HEK293 (cell line): Measurements from ENCODE around the gene FGFRL1.

Source experiments
- CTCF ChIA-PET: fragments of 350-600 bp; formaldehyde crosslinking; extraction: SDS; loops from one replicate; lab custom pipeline; 2021; ENCODE audit warnings: antibody characterized with exemption; lab: Yijun Ruan, JAX
- POLR2A ChIA-PET: fragments of 300-600 bp; formaldehyde crosslinking; extraction: SDS; loops from one replicate; lab custom pipeline; 2020; ENCODE audit warnings: antibody characterized with exemption, inconsistent platforms; lab: Yijun Ruan, JAX
- H3K27ac ChIP-seq: fragments of 200-500 bp; sonication (Bioruptor generic); 2 replicates; pipeline ENCODE4 v1.5.1; 2014; ENCODE audit warnings: low read depth, low read length, control low read depth, inconsistent platforms; ENCODE audit errors: extremely low read depth
- H3K36me3 ChIP-seq, 2 experiments: fragments of 200-500 bp in 1 of 2; sonication (Bioruptor generic) in 1 of 2; 1 replicate in 1 of 2; 2 replicates in 1 of 2; pipeline ENCODE4 v1.5.1; 2014 to 2017; ENCODE audit warnings: inconsistent platforms in 2 of 2, low read length in 2 of 2; ENCODE audit not compliant: control insufficient read depth in 2 of 2, insufficient read depth in 1 of 2
- H3K4me1 ChIP-seq: fragments of 200-500 bp; sonication (Bioruptor generic); 2 replicates; pipeline ENCODE4 v1.5.1; 2014; ENCODE audit warnings: mild to moderate bottlenecking, low read length, inconsistent platforms; ENCODE audit not compliant: control insufficient read depth, insufficient read depth
- H3K4me3 ChIP-seq: 2 replicates; pipeline ENCODE4 v1.5.1; 2011; ENCODE audit warnings: low read depth, mild to moderate bottlenecking, control low read depth, low read length, moderate library complexity
- H3K9me3 ChIP-seq: fragments of 200-500 bp; sonication (Bioruptor generic); 2 replicates; pipeline ENCODE4 v1.5.1; 2014; ENCODE audit warnings: low read depth, low read length, inconsistent platforms; ENCODE audit not compliant: control insufficient read depth, insufficient read depth
- FEZF1 ChIP-seq: fragments of 450-650 bp; formaldehyde crosslinking; IDR thresholded peaks from 2 replicates; pipeline ENCODE4 v1.5.1; 2016; ENCODE audit warnings: missing biosample characterization, missing genetic modification characterization
- GFI1B ChIP-seq: fragments of 450-650 bp; formaldehyde crosslinking; IDR thresholded peaks from 2 replicates; pipeline ENCODE4 v1.5.1; 2016; ENCODE audit warnings: missing biosample characterization, missing genetic modification characterization
- HOXC10 ChIP-seq: sonication (generic); formaldehyde crosslinking; IDR thresholded peaks from 2 replicates; pipeline ENCODE4 v1.8.1; 2023; ENCODE audit warnings: mild to moderate bottlenecking, missing genetic modification reagents
- KLF8 ChIP-seq: fragments of 450-650 bp; formaldehyde crosslinking; IDR thresholded peaks from 2 replicates; pipeline ENCODE4 v1.5.1; 2016; ENCODE audit warnings: missing biosample characterization, missing genetic modification characterization
- PRDM1 ChIP-seq: fragments of 450-650 bp; formaldehyde crosslinking; IDR thresholded peaks from 2 replicates; pipeline ENCODE4; 2016; ENCODE audit warnings: missing biosample characterization, missing genetic modification characterization
- RBAK ChIP-seq: fragments of 450-650 bp; formaldehyde crosslinking; IDR thresholded peaks from 2 replicates; pipeline ENCODE4 v1.5.1; 2016; ENCODE audit warnings: missing biosample characterization, missing genetic modification characterization
- ZBTB21 ChIP-seq: fragments of 450-650 bp; formaldehyde crosslinking; IDR thresholded peaks from 2 replicates; pipeline ENCODE4 v1.5.1; 2017; ENCODE audit warnings: missing biosample characterization, missing genetic modification characterization
- ZFP37 ChIP-seq: fragments of 450-650 bp; formaldehyde crosslinking; IDR thresholded peaks from 2 replicates; pipeline ENCODE4 v1.5.1; 2016; ENCODE audit warnings: missing biosample characterization, missing genetic modification characterization
- ZNF169 ChIP-seq: fragments of 450-650 bp; formaldehyde crosslinking; IDR thresholded peaks from 2 replicates; pipeline ENCODE4 v1.5.1; 2016; ENCODE audit warnings: missing biosample characterization, missing genetic modification characterization
- ZNF2 ChIP-seq: fragments of 450-650 bp; formaldehyde crosslinking; IDR thresholded peaks from 2 replicates; pipeline ENCODE4 v1.5.1; 2016; ENCODE audit warnings: missing biosample characterization, missing genetic modification characterization
- ZNF248 ChIP-seq: fragments of 450-650 bp; formaldehyde crosslinking; IDR thresholded peaks from 2 replicates; pipeline ENCODE4 v1.5.1; 2017; ENCODE audit warnings: missing biosample characterization, missing genetic modification characterization
- ZNF292 ChIP-seq: fragments of 450-650 bp; formaldehyde crosslinking; IDR thresholded peaks from 2 replicates; pipeline ENCODE4 v1.5.1; 2016; ENCODE audit warnings: low read depth, missing biosample characterization, missing genetic modification characterization, borderline replicate concordance
- ZNF394 ChIP-seq: fragments of 450-650 bp; formaldehyde crosslinking; IDR thresholded peaks from 2 replicates; pipeline ENCODE4 v1.5.1; 2016; ENCODE audit warnings: missing biosample characterization, missing genetic modification characterization, mild to moderate bottlenecking, moderate library complexity, borderline replicate concordance
- ZNF560 ChIP-seq: fragments of 450-650 bp; formaldehyde crosslinking; IDR thresholded peaks from 2 replicates; pipeline ENCODE4 v1.5.1; 2017; ENCODE audit warnings: missing biosample characterization, missing genetic modification characterization, borderline replicate concordance
- ZNF660 ChIP-seq: fragments of 450-650 bp; IDR thresholded peaks from 2 replicates; pipeline ENCODE4 v1.5.1; 2018; ENCODE audit warnings: missing biosample characterization, mild to moderate bottlenecking, missing genetic modification characterization
- ZNF677 ChIP-seq: fragments of 450-650 bp; IDR thresholded peaks from 2 replicates; pipeline ENCODE4 v1.5.0; 2018; ENCODE audit warnings: missing biosample characterization, mild to moderate bottlenecking, missing genetic modification characterization, moderate library complexity
- ZNF707 ChIP-seq: fragments of 450-650 bp; formaldehyde crosslinking; IDR thresholded peaks from 2 replicates; pipeline ENCODE4 v1.5.1; 2016; ENCODE audit warnings: missing biosample characterization, missing genetic modification characterization
- ZNF777 ChIP-seq: fragments of 450-650 bp; formaldehyde crosslinking; IDR thresholded peaks from 2 replicates; pipeline ENCODE4 v1.5.1; 2017; ENCODE audit warnings: missing biosample characterization, missing genetic modification characterization, borderline replicate concordance
- ZNF785 ChIP-seq: fragments of 450-650 bp; formaldehyde crosslinking; IDR thresholded peaks from 2 replicates; pipeline ENCODE4 v1.5.1; 2016; ENCODE audit warnings: missing biosample characterization, missing genetic modification characterization
- ZNF791 ChIP-seq: fragments of 450-650 bp; formaldehyde crosslinking; IDR thresholded peaks from 2 replicates; pipeline ENCODE4 v1.5.1; 2016; ENCODE audit warnings: missing biosample characterization, missing genetic modification characterization
- TF ChIP-seq, protein P1 (sequence below): fragments of 450-650 bp; formaldehyde crosslinking; IDR thresholded peaks from 2 replicates; pipeline ENCODE4 v1.5.1; 2017; ENCODE audit warnings: missing biosample characterization, missing genetic modification characterization
- TF ChIP-seq, protein P2 (sequence below): fragments of 450-650 bp; formaldehyde crosslinking; IDR thresholded peaks from 2 replicates; pipeline ENCODE4 v1.5.1; 2016; ENCODE audit warnings: missing biosample characterization, missing genetic modification characterization
- TF ChIP-seq, protein P3 (sequence below): IDR thresholded peaks from 2 replicates; pipeline ENCODE4 v1.6.1; 2011; ENCODE audit warnings: mild to moderate bottlenecking, low read depth, low read length, borderline replicate concordance
- TF ChIP-seq, protein P4 (sequence below): fragments of 450-650 bp; formaldehyde crosslinking; IDR thresholded peaks from 2 replicates; pipeline ENCODE4 v1.5.1; 2016; ENCODE audit warnings: missing biosample characterization, missing genetic modification characterization
- TF ChIP-seq, protein P5 (sequence below): fragments of 450-650 bp; formaldehyde crosslinking; conservative IDR thresholded peaks from 2 replicates; pipeline ENCODE4 v1.5.1; 2016; ENCODE audit warnings: low read depth, missing biosample characterization, missing genetic modification characterization

FGFRL1 gene

DNA sequence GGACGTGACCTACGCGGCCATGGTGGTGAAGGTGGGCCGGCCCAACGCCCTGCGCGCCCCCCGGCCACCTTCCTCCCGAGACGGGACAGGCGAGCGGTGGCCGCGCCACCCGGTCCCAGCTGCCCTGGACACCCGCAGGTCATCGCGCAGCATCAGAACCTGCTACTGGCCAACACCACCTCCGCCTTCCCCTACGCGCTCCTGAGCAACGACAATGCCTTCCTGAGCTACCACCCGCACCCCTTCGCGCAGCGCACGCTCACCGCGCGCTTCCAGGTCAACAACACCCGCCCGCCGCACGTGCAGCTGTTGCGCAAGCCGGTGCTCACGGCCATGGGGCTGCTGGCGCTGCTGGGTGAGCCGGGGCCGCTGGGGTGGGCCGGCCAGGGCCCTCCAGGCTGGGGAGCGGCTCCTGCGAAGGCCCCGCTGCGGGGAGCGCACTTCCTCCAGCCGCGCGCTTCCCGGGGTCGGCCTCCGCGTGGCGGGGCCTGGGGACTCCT is 9.2 kb upstream of the FGFRL1 start:
- Histone ChIP-seq H3K4me1 (no peaks in the 10 kb centered on the region; the same call in 1 of the 2 replicates), H3K36me3 (no peaks in the 10 kb centered on the region), H3K4me3 (no peak overlapping the region), H3K27ac (no peak overlapping the region), H3K9me3 (no peaks in the 10 kb centered on the region)
- ChIA-PET CTCF (no interaction called here), POLR2A (no interaction called here)
- TF ChIP-seq, protein P1, sequence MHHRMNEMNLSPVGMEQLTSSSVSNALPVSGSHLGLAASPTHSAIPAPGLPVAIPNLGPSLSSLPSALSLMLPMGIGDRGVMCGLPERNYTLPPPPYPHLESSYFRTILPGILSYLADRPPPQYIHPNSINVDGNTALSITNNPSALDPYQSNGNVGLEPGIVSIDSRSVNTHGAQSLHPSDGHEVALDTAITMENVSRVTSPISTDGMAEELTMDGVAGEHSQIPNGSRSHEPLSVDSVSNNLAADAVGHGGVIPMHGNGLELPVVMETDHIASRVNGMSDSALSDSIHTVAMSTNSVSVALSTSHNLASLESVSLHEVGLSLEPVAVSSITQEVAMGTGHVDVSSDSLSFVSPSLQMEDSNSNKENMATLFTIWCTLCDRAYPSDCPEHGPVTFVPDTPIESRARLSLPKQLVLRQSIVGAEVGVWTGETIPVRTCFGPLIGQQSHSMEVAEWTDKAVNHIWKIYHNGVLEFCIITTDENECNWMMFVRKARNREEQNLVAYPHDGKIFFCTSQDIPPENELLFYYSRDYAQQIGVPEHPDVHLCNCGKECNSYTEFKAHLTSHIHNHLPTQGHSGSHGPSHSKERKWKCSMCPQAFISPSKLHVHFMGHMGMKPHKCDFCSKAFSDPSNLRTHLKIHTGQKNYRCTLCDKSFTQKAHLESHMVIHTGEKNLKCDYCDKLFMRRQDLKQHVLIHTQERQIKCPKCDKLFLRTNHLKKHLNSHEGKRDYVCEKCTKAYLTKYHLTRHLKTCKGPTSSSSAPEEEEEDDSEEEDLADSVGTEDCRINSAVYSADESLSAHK (tag by site-specific recombination): no peak
- TF ChIP-seq KLF8 (tag by site-specific recombination): no peak
- no peak for TF ChIP-seq HOXC10 (CRISPR knock-in tag)
- TF ChIP-seq ZNF660 (tag by site-specific recombination): no peak
- TF ChIP-seq FEZF1: no peak
- TF ChIP-seq, protein P2, sequence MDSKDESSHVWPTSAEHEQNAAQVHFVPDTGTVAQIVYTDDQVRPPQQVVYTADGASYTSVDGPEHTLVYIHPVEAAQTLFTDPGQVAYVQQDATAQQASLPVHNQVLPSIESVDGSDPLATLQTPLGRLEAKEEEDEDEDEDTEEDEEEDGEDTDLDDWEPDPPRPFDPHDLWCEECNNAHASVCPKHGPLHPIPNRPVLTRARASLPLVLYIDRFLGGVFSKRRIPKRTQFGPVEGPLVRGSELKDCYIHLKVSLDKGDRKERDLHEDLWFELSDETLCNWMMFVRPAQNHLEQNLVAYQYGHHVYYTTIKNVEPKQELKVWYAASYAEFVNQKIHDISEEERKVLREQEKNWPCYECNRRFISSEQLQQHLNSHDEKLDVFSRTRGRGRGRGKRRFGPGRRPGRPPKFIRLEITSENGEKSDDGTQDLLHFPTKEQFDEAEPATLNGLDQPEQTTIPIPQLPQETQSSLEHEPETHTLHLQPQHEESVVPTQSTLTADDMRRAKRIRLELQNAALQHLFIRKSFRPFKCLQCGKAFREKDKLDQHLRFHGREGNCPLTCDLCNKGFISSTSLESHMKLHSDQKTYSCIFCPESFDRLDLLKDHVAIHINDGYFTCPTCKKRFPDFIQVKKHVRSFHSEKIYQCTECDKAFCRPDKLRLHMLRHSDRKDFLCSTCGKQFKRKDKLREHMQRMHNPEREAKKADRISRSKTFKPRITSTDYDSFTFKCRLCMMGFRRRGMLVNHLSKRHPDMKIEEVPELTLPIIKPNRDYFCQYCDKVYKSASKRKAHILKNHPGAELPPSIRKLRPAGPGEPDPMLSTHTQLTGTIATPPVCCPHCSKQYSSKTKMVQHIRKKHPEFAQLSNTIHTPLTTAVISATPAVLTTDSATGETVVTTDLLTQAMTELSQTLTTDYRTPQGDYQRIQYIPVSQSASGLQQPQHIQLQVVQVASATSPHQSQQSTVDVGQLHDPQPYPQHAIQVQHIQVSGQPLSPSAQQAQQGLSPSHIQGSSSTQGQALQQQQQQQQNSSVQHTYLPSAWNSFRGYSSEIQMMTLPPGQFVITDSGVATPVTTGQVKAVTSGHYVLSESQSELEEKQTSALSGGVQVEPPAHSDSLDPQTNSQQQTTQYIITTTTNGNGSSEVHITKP: no peak
- no peak for TF ChIP-seq RBAK (tag by site-specific recombination)
- no peak for TF ChIP-seq GFI1B (tag by site-specific recombination)
- no peak for TF ChIP-seq ZNF292 (tag by site-specific recombination)
- no peak for TF ChIP-seq ZNF248 (tag by site-specific recombination)
- TF ChIP-seq, protein P3, sequence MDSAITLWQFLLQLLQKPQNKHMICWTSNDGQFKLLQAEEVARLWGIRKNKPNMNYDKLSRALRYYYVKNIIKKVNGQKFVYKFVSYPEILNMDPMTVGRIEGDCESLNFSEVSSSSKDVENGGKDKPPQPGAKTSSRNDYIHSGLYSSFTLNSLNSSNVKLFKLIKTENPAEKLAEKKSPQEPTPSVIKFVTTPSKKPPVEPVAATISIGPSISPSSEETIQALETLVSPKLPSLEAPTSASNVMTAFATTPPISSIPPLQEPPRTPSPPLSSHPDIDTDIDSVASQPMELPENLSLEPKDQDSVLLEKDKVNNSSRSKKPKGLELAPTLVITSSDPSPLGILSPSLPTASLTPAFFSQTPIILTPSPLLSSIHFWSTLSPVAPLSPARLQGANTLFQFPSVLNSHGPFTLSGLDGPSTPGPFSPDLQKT: no peak

DNA sequence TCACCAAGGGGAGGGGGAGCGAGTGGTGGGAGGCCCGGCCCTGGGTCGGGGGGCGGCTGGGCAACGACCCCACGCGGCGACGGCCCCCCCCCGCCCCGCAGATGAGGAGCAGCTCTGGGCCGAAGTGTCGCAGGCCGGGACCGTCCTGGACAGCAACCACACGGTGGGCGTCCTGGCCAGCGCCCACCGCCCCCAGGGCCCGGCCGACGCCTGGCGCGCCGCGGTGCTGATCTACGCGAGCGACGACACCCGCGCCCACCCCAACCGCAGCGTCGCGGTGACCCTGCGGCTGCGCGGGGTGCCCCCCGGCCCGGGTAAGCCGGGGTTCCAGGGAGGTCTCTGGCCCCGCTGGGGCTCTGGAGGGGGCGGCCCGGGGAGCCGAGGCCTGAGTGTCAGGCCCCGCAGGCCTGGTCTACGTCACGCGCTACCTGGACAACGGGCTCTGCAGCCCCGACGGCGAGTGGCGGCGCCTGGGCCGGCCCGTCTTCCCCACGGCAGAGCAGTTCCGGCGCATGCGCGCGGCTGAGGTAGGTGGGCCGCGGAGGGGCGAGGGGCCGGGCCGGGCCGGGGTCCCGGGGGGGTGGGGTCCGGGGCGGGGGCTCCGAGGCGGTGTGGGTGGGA is 8.7 kb upstream of the FGFRL1 start:
- H3K4me1 ChIP-seq: no peaks in the 10 kb centered on the region
- CTCF ChIA-PET: no interaction called here
- no peak overlapping the region for H3K4me3 ChIP-seq
- no peaks in the 10 kb centered on the region for H3K9me3 ChIP-seq
- no peaks in the 10 kb centered on the region for H3K36me3 ChIP-seq
- POLR2A ChIA-PET: no interaction called here
- no peak overlapping the region for H3K27ac ChIP-seq
- TF ChIP-seq PRDM1 (tag by site-specific recombination): no peak
- TF ChIP-seq ZNF2 (tag by site-specific recombination): no peak
- no peak for TF ChIP-seq ZNF677 (tag by site-specific recombination)
- no peak for TF ChIP-seq ZFP37 (tag by site-specific recombination)
- TF ChIP-seq ZNF169 (tag by site-specific recombination): no peak
- no peak for TF ChIP-seq ZNF791
- no peak for TF ChIP-seq ZNF785 (tag by site-specific recombination)
- TF ChIP-seq ZNF707 (tag by site-specific recombination): no peak
- TF ChIP-seq ZNF394 (tag by site-specific recombination): no peak
- TF ChIP-seq ZBTB21: no peak
- no peak for TF ChIP-seq ZNF560 (tag by site-specific recombination)
- TF ChIP-seq, protein P4, sequence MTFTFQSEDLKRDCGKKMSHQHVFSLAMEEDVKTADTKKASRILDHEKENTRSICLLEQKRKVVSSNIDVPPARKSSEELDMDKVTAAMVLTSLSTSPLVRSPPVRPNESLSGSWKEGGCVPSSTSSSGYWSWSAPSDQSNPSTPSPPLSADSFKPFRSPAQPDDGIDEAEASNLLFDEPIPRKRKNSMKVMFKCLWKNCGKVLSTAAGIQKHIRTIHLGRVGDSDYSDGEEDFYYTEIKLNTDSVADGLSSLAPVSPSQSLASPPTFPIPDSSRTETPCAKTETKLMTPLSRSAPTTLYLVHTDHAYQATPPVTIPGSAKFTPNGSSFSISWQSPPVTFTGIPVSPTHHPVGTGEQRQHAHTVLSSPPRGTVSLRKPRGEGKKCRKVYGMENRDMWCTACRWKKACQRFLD (tag by site-specific recombination): no peak
- TF ChIP-seq ZNF777 (tag by site-specific recombination): no peak
- TF ChIP-seq, protein P5, sequence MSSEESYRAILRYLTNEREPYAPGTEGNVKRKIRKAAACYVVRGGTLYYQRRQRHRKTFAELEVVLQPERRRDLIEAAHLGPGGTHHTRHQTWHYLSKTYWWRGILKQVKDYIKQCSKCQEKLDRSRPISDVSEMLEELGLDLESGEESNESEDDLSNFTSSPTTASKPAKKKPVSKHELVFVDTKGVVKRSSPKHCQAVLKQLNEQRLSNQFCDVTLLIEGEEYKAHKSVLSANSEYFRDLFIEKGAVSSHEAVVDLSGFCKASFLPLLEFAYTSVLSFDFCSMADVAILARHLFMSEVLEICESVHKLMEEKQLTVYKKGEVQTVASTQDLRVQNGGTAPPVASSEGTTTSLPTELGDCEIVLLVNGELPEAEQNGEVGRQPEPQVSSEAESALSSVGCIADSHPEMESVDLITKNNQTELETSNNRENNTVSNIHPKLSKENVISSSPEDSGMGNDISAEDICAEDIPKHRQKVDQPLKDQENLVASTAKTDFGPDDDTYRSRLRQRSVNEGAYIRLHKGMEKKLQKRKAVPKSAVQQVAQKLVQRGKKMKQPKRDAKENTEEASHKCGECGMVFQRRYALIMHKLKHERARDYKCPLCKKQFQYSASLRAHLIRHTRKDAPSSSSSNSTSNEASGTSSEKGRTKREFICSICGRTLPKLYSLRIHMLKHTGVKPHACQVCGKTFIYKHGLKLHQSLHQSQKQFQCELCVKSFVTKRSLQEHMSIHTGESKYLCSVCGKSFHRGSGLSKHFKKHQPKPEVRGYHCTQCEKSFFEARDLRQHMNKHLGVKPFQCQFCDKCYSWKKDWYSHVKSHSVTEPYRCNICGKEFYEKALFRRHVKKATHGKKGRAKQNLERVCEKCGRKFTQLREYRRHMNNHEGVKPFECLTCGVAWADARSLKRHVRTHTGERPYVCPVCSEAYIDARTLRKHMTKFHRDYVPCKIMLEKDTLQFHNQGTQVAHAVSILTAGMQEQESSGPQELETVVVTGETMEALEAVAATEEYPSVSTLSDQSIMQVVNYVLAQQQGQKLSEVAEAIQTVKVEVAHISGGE (tag by site-specific recombination): no peak
